IgD-negative memory B cell (primary cell): ENCODE data around the gene SEC14L6. TPM values are rescaled to one million over a fixed set of nuclear protein-coding genes. Genes with fewer than 3 reads are reported as not detected.
"Not testable (repeated sequence)": the region's sequence is repeated elsewhere in the genome, so short reads cannot be mapped to it uniquely, and the experiment has no call there.

Experiments
- H3K27ac Mint-ChIP-seq, 3 donors: one replicate each; pipeline ENCODE4 v1.8.0; 2020 to 2022; ENCODE audit warnings: mild to moderate bottlenecking in 3 of 3, mixed read lengths in 3 of 3, moderate library complexity in 1 of 3
- H3K27me3 Mint-ChIP-seq: one replicate; pipeline ENCODE4 v1.8.0; 2021; ENCODE audit warnings: mixed read lengths
- H3K36me3 Mint-ChIP-seq: one replicate; pipeline ENCODE4 v1.8.0; 2020; ENCODE audit warnings: mild to moderate bottlenecking, mixed read lengths
- H3K4me1 Mint-ChIP-seq, 3 donors: one replicate each; pipeline ENCODE4 v1.8.0; 2020 to 2022; ENCODE audit warnings: mixed read lengths in 3 of 3, mild to moderate bottlenecking in 1 of 3
- H3K4me3 Mint-ChIP-seq, 4 donors: one replicate each; pipeline ENCODE4 v1.8.0; 2020 to 2022; ENCODE audit warnings: mild to moderate bottlenecking in 4 of 4, mixed read lengths in 4 of 4, moderate library complexity in 3 of 4
- H3K9me3 Mint-ChIP-seq, 3 donors: one replicate each; pipeline ENCODE4 v1.8.0; 2020 to 2021; ENCODE audit warnings: mixed read lengths in 3 of 3, mild to moderate bottlenecking in 1 of 3
- polyA plus RNA-seq: library from polyadenylated mRNA; unstranded; fragments of 300-500 nt; fragmentation: Illumina TruSeq; gene quantifications from one replicate; pipeline ENCODE4 v1.2.3, GENCODE V29; 2021

SEC14L6 gene
- polyA plus RNA-seq, 1 donor from 2014 or later = not detected

- H3K27ac Mint-ChIP-seq = no peak overlapping the region
- no peaks in the 10 kb centered on the region for H3K4me1 Mint-ChIP-seq
- no peak overlapping the region for H3K4me3 Mint-ChIP-seq
- H3K36me3 Mint-ChIP-seq = peaks cover 2% of the 10 kb centered on the region
- peaks cover 2% of the 10 kb centered on the region for H3K27me3 Mint-ChIP-seq
- no peaks in the 10 kb centered on the region for H3K9me3 Mint-ChIP-seq
Observed at GRCh38 chr22:30557243-30557642, 10.7 kb upstream of the SEC14L6 start.

- Mint-ChIP-seq H3K9me3 (no peaks in the 10 kb centered on the region), H3K4me3 (no peak overlapping the region), H3K27me3 (no peaks in the 10 kb centered on the region), H3K27ac (no peak overlapping the region), H3K4me1 (no peaks in the 10 kb centered on the region), H3K36me3 (peaks cover 2% of the 10 kb centered on the region)
Observed at GRCh38 chr22:30556388-30556787, 9.8 kb upstream of the SEC14L6 start.

- no peak overlapping the region for H3K4me3 Mint-ChIP-seq
- no peaks in the 10 kb centered on the region for H3K9me3 Mint-ChIP-seq
- no peaks in the 10 kb centered on the region for H3K4me1 Mint-ChIP-seq
- H3K36me3 Mint-ChIP-seq = peaks cover 2% of the 10 kb centered on the region
- no peak overlapping the region for H3K27ac Mint-ChIP-seq
- H3K27me3 Mint-ChIP-seq = no peaks in the 10 kb centered on the region
Observed at GRCh38 chr22:30555282-30556210, 9.0 kb upstream of the SEC14L6 start.

GRCh38 chr22:30553971-30554370, 7.4 kb upstream of the SEC14L6 start:
- H3K4me3 Mint-ChIP-seq = no peak overlapping the region
- peaks cover 0 to 1% (median 0%) of the 10 kb centered on the region in 3 donors for H3K4me1 Mint-ChIP-seq
- no peaks in the 10 kb centered on the region for H3K27me3 Mint-ChIP-seq
- no peaks in the 10 kb centered on the region for H3K9me3 Mint-ChIP-seq
- peaks cover 2% of the 10 kb centered on the region for H3K36me3 Mint-ChIP-seq
- no peak overlapping the region for H3K27ac Mint-ChIP-seq

- Mint-ChIP-seq H3K27me3 (peaks cover 5% of the 10 kb centered on the region), H3K4me3 (no peak overlapping the region), H3K36me3 (peaks cover 2% of the 10 kb centered on the region), H3K4me1 (peaks cover 0 to 1% (median 0%) of the 10 kb centered on the region in 3 donors), H3K9me3 (no peaks in the 10 kb centered on the region), H3K27ac (no peak overlapping the region)
Observed at GRCh38 chr22:30552719-30553118, 6.2 kb upstream of the SEC14L6 start.

GRCh38 chr22:30551813-30552212, 5.3 kb upstream of the SEC14L6 start:
- H3K9me3 Mint-ChIP-seq, H3K4me1 Mint-ChIP-seq, H3K27ac Mint-ChIP-seq, H3K36me3 Mint-ChIP-seq, H3K4me3 Mint-ChIP-seq, H3K27me3 Mint-ChIP-seq: not testable (repeated sequence)

GRCh38 chr22:30547188-30547587, 647 bp upstream of the SEC14L6 start:
- Mint-ChIP-seq H3K4me3 (no peak overlapping the region), H3K27ac (no peak overlapping the region), H3K9me3 (no peaks in the 10 kb centered on the region), H3K36me3 (no peaks in the 10 kb centered on the region), H3K4me1 (peaks cover 0 to 2% (median 1%) of the 10 kb centered on the region in 3 donors), H3K27me3 (peaks cover 31% of the 10 kb centered on the region)

GRCh38 chr22:30542811-30543188, 3.7 kb downstream of the SEC14L6 start:
- H3K27me3 Mint-ChIP-seq = peaks cover 33% of the 10 kb centered on the region
- peaks cover under 1% of the 10 kb centered on the region for H3K36me3 Mint-ChIP-seq
- no peaks in the 10 kb centered on the region for H3K9me3 Mint-ChIP-seq
- peaks cover 0 to 3% (median 0%) of the 10 kb centered on the region in 3 donors for H3K4me1 Mint-ChIP-seq
- no peak overlapping the region for H3K27ac Mint-ChIP-seq
- no peak overlapping the region for H3K4me3 Mint-ChIP-seq

GRCh38 chr22:30541961-30542810, 4.4 kb downstream of the SEC14L6 start:
- Mint-ChIP-seq H3K27me3 (peaks cover 31% of the 10 kb centered on the region), H3K4me1 (peaks cover 0 to 3% (median 0%) of the 10 kb centered on the region in 3 donors), H3K9me3 (no peaks in the 10 kb centered on the region), H3K36me3 (peaks cover 1% of the 10 kb centered on the region), H3K4me3 (no peak overlapping the region), H3K27ac (no peak overlapping the region)

- H3K4me3 Mint-ChIP-seq, H3K36me3 Mint-ChIP-seq, H3K4me1 Mint-ChIP-seq, H3K27ac Mint-ChIP-seq, H3K9me3 Mint-ChIP-seq: not testable (repeated sequence)
- peaks cover 27% of the 10 kb centered on the region for H3K27me3 Mint-ChIP-seq
Observed at GRCh38 chr22:30541511-30541910, 5.0 kb downstream of the SEC14L6 start.

- Mint-ChIP-seq H3K4me3 (no peak overlapping the region), H3K9me3 (no peaks in the 10 kb centered on the region), H3K27ac (no peak overlapping the region), H3K36me3 (peaks cover 3% of the 10 kb centered on the region), H3K4me1 (peaks cover 0 to 7% (median 3%) of the 10 kb centered on the region in 3 donors), H3K27me3 (peaks cover 19% of the 10 kb centered on the region)
Observed at GRCh38 chr22:30539368-30539767, 7.2 kb downstream of the SEC14L6 start.

GRCh38 chr22:30538280-30538679, 8.3 kb downstream of the SEC14L6 start:
- H3K27ac Mint-ChIP-seq = no peak overlapping the region
- H3K36me3 Mint-ChIP-seq = peaks cover 5% of the 10 kb centered on the region
- no peaks in the 10 kb centered on the region for H3K9me3 Mint-ChIP-seq
- no peak overlapping the region for H3K4me3 Mint-ChIP-seq
- peaks cover 13% of the 10 kb centered on the region for H3K27me3 Mint-ChIP-seq
- H3K4me1 Mint-ChIP-seq = peaks cover 2 to 7% (median 3%) of the 10 kb centered on the region in 3 donors

GRCh38 chr22:30537083-30537731, 9.3 kb downstream of the SEC14L6 start:
- peak overlapping the region in 1 of 3 donors; percentile 40 for H3K27ac Mint-ChIP-seq
- H3K4me3 Mint-ChIP-seq = peak overlapping the region in 1 of 4 donors; percentile 8
- peaks cover 6% of the 10 kb centered on the region for H3K27me3 Mint-ChIP-seq
- peaks cover 2 to 5% (median 3%) of the 10 kb centered on the region in 3 donors for H3K4me1 Mint-ChIP-seq
- no peaks in the 10 kb centered on the region for H3K9me3 Mint-ChIP-seq
- peaks cover 5% of the 10 kb centered on the region for H3K36me3 Mint-ChIP-seq

- Mint-ChIP-seq H3K36me3 (peaks cover 5% of the 10 kb centered on the region), H3K27ac (no peak overlapping the region), H3K27me3 (no peaks in the 10 kb centered on the region), H3K4me3 (no peak overlapping the region), H3K9me3 (no peaks in the 10 kb centered on the region), H3K4me1 (peaks cover 2 to 4% (median 3%) of the 10 kb centered on the region in 3 donors)
Observed at GRCh38 chr22:30535182-30535581, 11.4 kb downstream of the SEC14L6 start.
